Esophagus muscularis mucosa (tissue), 4 donors: ENCODE results near the gene KLHL13. TPM values are rescaled to one million over a fixed set of nuclear protein-coding genes. Genes with fewer than 3 reads are reported as not detected.
"Not testable (repeated sequence)": the region's sequence is repeated elsewhere in the genome, so short reads cannot be mapped to it uniquely, and the experiment has no call there.

Experiments
- DNase-seq: peaks from one replicate; pipeline ENCODE4 v3.0.0-alpha.2; 2017; ENCODE audit errors: extremely low spot score
- H3K27ac ChIP-seq, 4 donors: fragments of 200-600 bp; sonication (generic); replicated peaks in 1 of 4; 1 replicate in 3 of 4; 2 replicates in 1 of 4; pipeline ENCODE4 v1.5.1; 2016 to 2019; ENCODE audit warnings: mild to moderate bottlenecking in 1 of 4
- H3K27me3 ChIP-seq, 4 donors: fragments of 200-600 bp; sonication (generic); one replicate each; pipeline versions ENCODE4 v1.5.1 to v1.6.0; 2016 to 2019
- H3K36me3 ChIP-seq, 4 donors: fragments of 200-600 bp; sonication (generic); one replicate each; pipeline ENCODE4 v1.5.1; 2016 to 2019
- H3K4me1 ChIP-seq, 4 donors: fragments of 200-600 bp; sonication (generic); one replicate each; pipeline ENCODE4 v1.5.1; 2016 to 2019
- H3K4me3 ChIP-seq, 4 donors: fragments of 200-600 bp; sonication (generic); 1 replicate in 2 of 4; 2 replicates in 2 of 4; pipeline ENCODE4 v1.5.1; 2016 to 2019; ENCODE audit warnings: mild to moderate bottlenecking in 4 of 4, moderate library complexity in 1 of 4
- H3K9me3 ChIP-seq, 4 donors: fragments of 200-600 bp; sonication (generic); 1 replicate in 3 of 4; 2 replicates in 1 of 4; pipeline ENCODE4 v1.5.1; 2016 to 2019
- EP300 ChIP-seq: sonication (generic); formaldehyde crosslinking; IDR thresholded peaks from one replicate; pipeline ENCODE4 v1.6.1; 2017; ENCODE audit warnings: antibody characterized with exemption
- POLR2A ChIP-seq: fragments of 450-650 bp; IDR thresholded peaks from one replicate; pipeline ENCODE4 v1.6.1; 2017; ENCODE audit warnings: antibody characterized with exemption, moderate library complexity, mild to moderate bottlenecking, low read depth
- POLR2AphosphoS5 ChIP-seq, 2 donors: sonication (generic); formaldehyde crosslinking; IDR thresholded peaks; one replicate each; pipeline ENCODE4 v1.6.1; 2017; ENCODE audit warnings: antibody characterized with exemption in 2 of 2
- WGBS: methylation state at CpG from one replicate; pipeline ENCODE4 v1.1.5; 2018; 5-methylcytosine and 5-hydroxymethylcytosine counted together
- intact Hi-C: fragments of 100-400 bp; cut with DNase I; formaldehyde crosslinking; loops from one replicate; pipeline ENCODE4 v1.15.1; 2023
- total RNA-seq, 4 donors: library from RNA; depleted of rRNA; stranded (reverse); fragments of >200 nt; gene quantifications; one replicate each; pipeline versions ENCODE4 v1.1.0 to v1.2.1, GENCODE V29; 2016
- TF ChIP-seq, protein P1 (sequence below), 3 experiments: fragments of 200-600 bp in 2 of 3; fragments of 450-650 bp in 1 of 3; sonication (generic) in 2 of 3; IDR thresholded peaks; one replicate each; pipeline ENCODE4 v1.5.1; 2017 to 2019; ENCODE audit warnings: antibody characterized with exemption in 3 of 3, mild to moderate bottlenecking in 2 of 3, moderate library complexity in 1 of 3

The KLHL13 gene
- total RNA-seq, 4 donors from 2014 or later = 12.3 to 18.0 (median 15.7) TPM

DNA sequence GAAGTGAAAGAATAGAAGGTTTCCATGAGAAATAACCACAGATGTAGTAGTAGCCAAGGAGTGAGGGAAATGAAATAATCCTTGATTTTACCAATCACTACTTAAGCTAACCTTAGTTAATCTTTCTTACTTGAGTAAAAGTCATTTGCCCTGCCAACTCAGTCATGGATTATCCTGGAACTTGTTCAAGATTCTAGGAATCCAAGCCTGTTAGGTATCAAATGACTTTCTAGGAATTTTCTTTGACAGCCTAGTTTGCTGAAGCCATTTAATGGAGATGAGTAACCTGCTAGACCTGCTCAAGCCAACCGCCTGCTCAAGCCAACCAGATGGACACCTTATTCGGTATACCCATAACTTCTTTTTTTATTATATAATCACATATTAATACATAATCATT is 180.5 kb downstream of the KLHL13 start:
- Histone ChIP-seq H3K4me3 (no peak overlapping the region), H3K9me3 (no peaks in the 10 kb centered on the region), H3K27ac (no peak overlapping the region), H3K36me3 (no peaks in the 10 kb centered on the region), H3K27me3 (no peaks in the 10 kb centered on the region), H3K4me1 (no peaks in the 10 kb centered on the region)
- TF ChIP-seq, protein P1, sequence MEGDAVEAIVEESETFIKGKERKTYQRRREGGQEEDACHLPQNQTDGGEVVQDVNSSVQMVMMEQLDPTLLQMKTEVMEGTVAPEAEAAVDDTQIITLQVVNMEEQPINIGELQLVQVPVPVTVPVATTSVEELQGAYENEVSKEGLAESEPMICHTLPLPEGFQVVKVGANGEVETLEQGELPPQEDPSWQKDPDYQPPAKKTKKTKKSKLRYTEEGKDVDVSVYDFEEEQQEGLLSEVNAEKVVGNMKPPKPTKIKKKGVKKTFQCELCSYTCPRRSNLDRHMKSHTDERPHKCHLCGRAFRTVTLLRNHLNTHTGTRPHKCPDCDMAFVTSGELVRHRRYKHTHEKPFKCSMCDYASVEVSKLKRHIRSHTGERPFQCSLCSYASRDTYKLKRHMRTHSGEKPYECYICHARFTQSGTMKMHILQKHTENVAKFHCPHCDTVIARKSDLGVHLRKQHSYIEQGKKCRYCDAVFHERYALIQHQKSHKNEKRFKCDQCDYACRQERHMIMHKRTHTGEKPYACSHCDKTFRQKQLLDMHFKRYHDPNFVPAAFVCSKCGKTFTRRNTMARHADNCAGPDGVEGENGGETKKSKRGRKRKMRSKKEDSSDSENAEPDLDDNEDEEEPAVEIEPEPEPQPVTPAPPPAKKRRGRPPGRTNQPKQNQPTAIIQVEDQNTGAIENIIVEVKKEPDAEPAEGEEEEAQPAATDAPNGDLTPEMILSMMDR (IDR thresholded peaks at IDR 0.05) = no peak
- TF ChIP-seq POLR2A (no peak), POLR2AphosphoS5 (IDR thresholded peaks at IDR 0.05) (no peak), EP300 (no peak)
- DNase-seq = no peak
- intact Hi-C loops = no loop called here
- 74% methylated on average over 2 of the region's 2 CpGs for WGBS

DNA sequence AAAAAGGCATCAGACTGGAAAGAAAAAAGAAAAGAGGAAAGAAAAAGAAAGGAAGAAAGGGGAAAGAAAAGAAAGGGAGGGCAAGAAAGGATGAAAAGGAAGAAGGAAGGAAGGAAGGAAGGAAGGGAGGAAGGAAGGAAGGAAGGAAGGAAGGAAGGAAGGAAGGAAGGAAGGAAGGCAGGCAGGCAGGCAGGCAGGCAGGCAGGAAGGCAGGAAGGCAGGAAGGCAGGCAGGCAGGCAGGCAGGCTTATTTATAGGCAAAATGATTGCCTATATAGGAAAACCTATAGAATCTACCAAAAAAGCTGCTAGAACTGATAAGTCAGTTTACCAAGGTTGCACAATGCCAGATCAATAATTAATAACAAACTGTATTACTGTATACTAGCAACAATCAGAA is 186.5 kb downstream of the KLHL13 start:
- H3K4me1 ChIP-seq, H3K9me3 ChIP-seq, intact Hi-C loops, H3K4me3 ChIP-seq, H3K36me3 ChIP-seq, H3K27ac ChIP-seq, DNase-seq, H3K27me3 ChIP-seq: not testable (repeated sequence)

DNA sequence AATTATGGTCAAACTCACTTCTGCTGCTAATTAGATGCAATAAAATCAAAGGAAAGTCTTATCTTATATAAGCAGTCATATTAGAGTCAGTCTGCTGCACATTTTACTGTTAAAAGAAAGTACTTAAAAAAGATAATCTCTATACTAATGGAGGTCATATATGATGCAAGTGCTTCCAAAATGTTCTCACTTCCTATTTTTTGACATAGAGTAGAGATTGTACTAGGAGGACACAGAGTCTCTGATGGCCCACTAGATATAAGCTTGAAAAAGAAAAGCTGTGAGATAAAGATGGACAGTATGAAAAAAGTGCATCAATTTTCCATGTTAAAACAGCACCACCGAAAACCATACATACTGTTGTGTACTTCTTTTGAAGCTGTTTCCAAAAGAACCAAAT is 196.9 kb downstream of the KLHL13 start:
- intact Hi-C loops = no loop called here
- Histone ChIP-seq H3K9me3 (no peaks in the 10 kb centered on the region), H3K4me3 (no peak overlapping the region), H3K4me1 (no peaks in the 10 kb centered on the region), H3K36me3 (no peaks in the 10 kb centered on the region), H3K27me3 (no peaks in the 10 kb centered on the region), H3K27ac (no peak overlapping the region)
- DNase-seq = no peak
- WGBS = 81% methylated on average over 1 of the region's 1 CpG
- no peak for TF ChIP-seq EP300
- no peak for TF ChIP-seq POLR2A
- no peak for TF ChIP-seq POLR2AphosphoS5 (IDR thresholded peaks at IDR 0.05)
- TF ChIP-seq, protein P1 (IDR thresholded peaks at IDR 0.05) = no peak

DNA sequence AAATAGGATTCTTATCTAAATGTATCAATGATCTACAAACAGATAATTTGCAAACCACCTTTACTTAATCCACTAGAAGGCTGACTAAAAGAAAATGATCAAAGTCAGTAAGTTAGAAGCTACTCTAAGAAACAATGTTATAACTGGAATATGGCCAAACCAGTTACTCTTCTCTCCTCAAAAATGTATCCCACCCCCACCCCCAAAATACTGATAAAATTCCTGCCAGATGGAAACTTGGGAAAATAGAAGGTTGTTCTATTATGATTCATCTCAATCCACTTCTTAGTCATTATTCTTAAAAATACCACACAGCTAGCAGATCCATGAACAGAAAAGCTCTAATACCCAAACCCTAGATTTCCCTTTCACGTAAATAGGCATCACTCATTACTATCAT is 206.4 kb downstream of the KLHL13 start:
- Histone ChIP-seq H3K36me3 (no peaks in the 10 kb centered on the region), H3K4me1 (no peaks in the 10 kb centered on the region), H3K9me3 (no peaks in the 10 kb centered on the region), H3K27ac (no peak overlapping the region), H3K27me3 (no peaks in the 10 kb centered on the region), H3K4me3 (no peak overlapping the region)
- intact Hi-C loops = no loop called here
- no peak for TF ChIP-seq EP300
- TF ChIP-seq POLR2A = no peak
- TF ChIP-seq POLR2AphosphoS5 (IDR thresholded peaks at IDR 0.05) = no peak
- TF ChIP-seq, protein P1 (IDR thresholded peaks at IDR 0.05) = no peak
- no peak for DNase-seq
- 74% methylated on average over 1 of the region's 1 CpG for WGBS

DNA sequence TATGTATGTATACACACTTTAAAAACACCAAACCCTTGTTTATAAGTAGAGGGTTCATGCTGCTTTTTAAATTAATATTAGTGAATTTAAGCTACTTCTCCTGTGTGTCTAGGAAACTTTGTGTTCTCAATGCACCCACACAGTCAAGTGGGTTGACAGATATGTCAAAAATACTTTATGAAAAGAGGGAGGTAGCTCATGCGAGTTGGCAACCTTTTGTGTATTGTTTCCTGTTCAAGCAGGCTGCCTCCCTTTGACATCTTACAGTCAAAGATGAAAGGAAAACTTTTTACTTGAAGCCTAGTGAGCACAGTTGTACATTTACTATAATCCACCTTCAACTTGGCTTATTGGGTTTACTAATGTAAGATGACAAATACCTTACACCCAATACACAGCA is 218.4 kb downstream of the KLHL13 start:
- Histone ChIP-seq H3K27me3 (no peaks in the 10 kb centered on the region), H3K4me3 (no peak overlapping the region), H3K4me1 (no peaks in the 10 kb centered on the region), H3K9me3 (no peaks in the 10 kb centered on the region), H3K36me3 (no peaks in the 10 kb centered on the region), H3K27ac (no peak overlapping the region)
- TF ChIP-seq POLR2AphosphoS5 (IDR thresholded peaks at IDR 0.05) (no peak), EP300 (no peak), POLR2A (no peak)
- TF ChIP-seq, protein P1 (IDR thresholded peaks at IDR 0.05) = no peak
- no peak for DNase-seq
- WGBS = 47% methylated on average over 1 of the region's 1 CpG
- intact Hi-C loops = no loop called here
